Measurements from ENCODE around the gene CBL.
"Not testable (repeated sequence)": the region's sequence is repeated elsewhere in the genome, so short reads cannot be mapped to it uniquely, and the experiment has no call there.

The CBL gene

DNA sequence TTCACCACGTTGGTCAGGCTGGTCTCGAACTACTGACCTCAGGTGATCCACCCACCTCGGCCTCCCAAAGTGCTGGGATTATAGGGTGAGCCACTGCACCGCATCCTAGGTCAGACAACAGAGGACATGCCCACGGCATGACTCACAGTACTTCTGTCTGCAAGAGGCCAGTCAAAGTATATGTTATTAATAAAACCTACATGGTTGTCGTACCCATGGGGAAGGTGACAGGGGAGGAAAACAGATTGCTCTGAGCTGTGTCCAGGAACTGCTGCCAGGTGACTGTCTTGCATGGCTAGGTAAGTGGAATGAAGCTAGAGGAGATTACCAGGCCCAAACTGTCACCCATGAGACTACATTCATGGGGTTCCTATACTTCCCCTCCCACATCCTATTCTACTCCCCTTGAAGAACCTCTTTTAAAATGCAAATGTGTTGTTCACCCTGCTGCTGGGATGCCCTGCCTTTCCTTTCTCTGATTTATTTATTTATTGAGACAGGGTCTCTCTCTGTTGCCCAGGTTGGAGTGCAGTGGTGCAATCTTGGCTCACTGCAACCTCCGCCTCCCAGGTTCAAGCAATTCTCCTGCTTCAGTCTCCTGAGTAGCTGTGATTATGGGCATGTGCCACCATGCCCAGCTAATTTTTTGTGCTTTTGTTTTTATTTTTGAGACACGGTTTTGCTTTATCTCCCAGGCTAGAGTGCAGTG is 39.6 kb upstream of the CBL start:
- no peak for DNase-seq (ENCODE audit: low spot score)
- TF ChIP-seq, protein P1, sequence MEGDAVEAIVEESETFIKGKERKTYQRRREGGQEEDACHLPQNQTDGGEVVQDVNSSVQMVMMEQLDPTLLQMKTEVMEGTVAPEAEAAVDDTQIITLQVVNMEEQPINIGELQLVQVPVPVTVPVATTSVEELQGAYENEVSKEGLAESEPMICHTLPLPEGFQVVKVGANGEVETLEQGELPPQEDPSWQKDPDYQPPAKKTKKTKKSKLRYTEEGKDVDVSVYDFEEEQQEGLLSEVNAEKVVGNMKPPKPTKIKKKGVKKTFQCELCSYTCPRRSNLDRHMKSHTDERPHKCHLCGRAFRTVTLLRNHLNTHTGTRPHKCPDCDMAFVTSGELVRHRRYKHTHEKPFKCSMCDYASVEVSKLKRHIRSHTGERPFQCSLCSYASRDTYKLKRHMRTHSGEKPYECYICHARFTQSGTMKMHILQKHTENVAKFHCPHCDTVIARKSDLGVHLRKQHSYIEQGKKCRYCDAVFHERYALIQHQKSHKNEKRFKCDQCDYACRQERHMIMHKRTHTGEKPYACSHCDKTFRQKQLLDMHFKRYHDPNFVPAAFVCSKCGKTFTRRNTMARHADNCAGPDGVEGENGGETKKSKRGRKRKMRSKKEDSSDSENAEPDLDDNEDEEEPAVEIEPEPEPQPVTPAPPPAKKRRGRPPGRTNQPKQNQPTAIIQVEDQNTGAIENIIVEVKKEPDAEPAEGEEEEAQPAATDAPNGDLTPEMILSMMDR (IDR thresholded peaks at IDR 0.05; ENCODE audit: borderline replicate concordance, control extremely low read depth, extremely low read depth, insufficient read depth, missing control alignments), result no peak
- in situ Hi-C loops (cut with MboI; ENCODE audit: low sequenced_read_pairs, unreplicated experiment), result no loop called here

- DNase-seq (ENCODE audit: low spot score); in situ Hi-C loops (cut with MboI; ENCODE audit: low sequenced_read_pairs, unreplicated experiment): not testable (repeated sequence)
Observed at GRCh38 chr11:119167077-119167458, 39.1 kb upstream of the CBL start.

GRCh38 chr11:119167933-119168332 is 38.2 kb upstream of the CBL start:
- DNase-seq (ENCODE audit: low spot score), result no peak
- TF ChIP-seq, protein P1 (IDR thresholded peaks at IDR 0.05; ENCODE audit: borderline replicate concordance, control extremely low read depth, extremely low read depth, insufficient read depth, missing control alignments), result no peak
- in situ Hi-C loops (cut with MboI; ENCODE audit: low sequenced_read_pairs, unreplicated experiment), result no loop called here

GRCh38 chr11:119168471-119169281 is 37.5 kb upstream of the CBL start, which contains the start of gene NLRX1:
TSS of gene NLRX1 (plus strand) at chr11:119168725. CDS start at chr11:119171404, 2,679 bp downstream.
- in situ Hi-C loops (cut with MboI; ENCODE audit: low sequenced_read_pairs, unreplicated experiment), result no loop called here
- TF ChIP-seq, protein P1 (IDR thresholded peaks at IDR 0.05; ENCODE audit: borderline replicate concordance, control extremely low read depth, extremely low read depth, insufficient read depth, missing control alignments), result peak; percentile 86
- DNase-seq (ENCODE audit: low spot score), result peak; percentile 97

DNA sequence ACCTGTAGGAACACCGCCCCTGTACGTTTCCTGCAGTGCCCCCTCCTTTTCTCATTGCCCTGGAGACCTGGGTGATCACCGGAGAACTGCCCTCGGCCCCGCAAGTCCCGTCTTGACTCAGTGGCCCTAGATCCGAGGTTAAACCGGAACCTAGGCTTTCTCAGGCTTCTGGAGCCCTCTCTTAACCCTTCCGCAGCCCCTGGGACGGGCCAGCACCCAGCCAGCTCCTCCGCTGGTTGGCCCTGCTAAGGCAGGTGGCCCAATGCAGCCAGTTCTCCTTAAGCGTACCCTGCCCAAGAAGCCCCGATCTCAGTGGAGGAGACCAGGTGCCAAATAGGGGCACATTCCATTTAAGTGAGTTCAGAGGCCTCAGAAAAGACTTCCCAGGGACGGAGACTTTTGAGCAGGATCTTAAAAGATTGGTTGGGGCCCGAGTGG is 36.8 kb upstream of the CBL start:
- TF ChIP-seq, protein P1 (IDR thresholded peaks at IDR 0.05; ENCODE audit: borderline replicate concordance, control extremely low read depth, extremely low read depth, insufficient read depth, missing control alignments), result no peak
- peak; percentile 76 for DNase-seq (ENCODE audit: low spot score)
- in situ Hi-C loops (cut with MboI; ENCODE audit: low sequenced_read_pairs, unreplicated experiment), result no loop called here

GRCh38 chr11:119172513-119172912 is 33.6 kb upstream of the CBL start:
- TF ChIP-seq, protein P1 (IDR thresholded peaks at IDR 0.05; ENCODE audit: borderline replicate concordance, control extremely low read depth, extremely low read depth, insufficient read depth, missing control alignments), result no peak
- in situ Hi-C loops (cut with MboI; ENCODE audit: low sequenced_read_pairs, unreplicated experiment), result no loop called here
- no peak for DNase-seq (ENCODE audit: low spot score)

GRCh38 chr11:119173453-119173852 is 32.7 kb upstream of the CBL start:
- DNase-seq (ENCODE audit: low spot score), result no peak
- in situ Hi-C loops (cut with MboI; ENCODE audit: low sequenced_read_pairs, unreplicated experiment), result no loop called here
- TF ChIP-seq, protein P1 (IDR thresholded peaks at IDR 0.05; ENCODE audit: borderline replicate concordance, control extremely low read depth, extremely low read depth, insufficient read depth, missing control alignments), result no peak
